SK-N-SH (cell line): ENCODE data around the gene TRIM66. TPM values are rescaled to one million over a fixed set of nuclear protein-coding genes. Genes with fewer than 3 reads are reported as not detected.

ENCODE experiments used
- CTCF ChIA-PET: fragments of 300-600, 350-600 bp; formaldehyde crosslinking; extraction: SDS; loops from one replicate; lab custom pipeline; 2021; lab: Yijun Ruan, JAX
- POLR2A ChIA-PET: fragments of 350-600 bp; sonication (Branson Sonifier 250); formaldehyde crosslinking; extraction: SDS; loops from one replicate; lab custom pipeline; 2020; ENCODE audit warnings: antibody characterized with exemption, inconsistent platforms; lab: Yijun Ruan, JAX
- DNase-seq: peaks from one replicate; pipeline ENCODE4 v3.0.0; 2012
- H2AFZ ChIP-seq: fragments of 200-600 bp; sonication (generic); 2 replicates; pipeline ENCODE4 v1.8.1; 2016; ENCODE audit warnings: antibody characterized with exemption, mild to moderate bottlenecking, low read depth
- H3F3A ChIP-seq: fragments of 200-600 bp; sonication (generic); replicated peaks from 2 replicates; pipeline ENCODE3; 2016; ENCODE audit warnings: antibody characterized with exemption, mild to moderate bottlenecking; ENCODE audit not compliant: insufficient read depth
- H3K27ac ChIP-seq, 2 experiments: fragments of 200-500 bp in 1 of 2; fragments of 200-600 bp in 1 of 2; sonication (Bioruptor generic) in 1 of 2; sonication (generic), shearing (Covaris generic) in 1 of 2; 2 replicates each; pipeline versions ENCODE4 v1.5.1 to v1.6.1; 2014 to 2016; ENCODE audit warnings: low read depth in 2 of 2, inconsistent platforms in 1 of 2, low read length in 1 of 2, mild to moderate bottlenecking in 1 of 2, mixed read lengths in 1 of 2
- H3K27me3 ChIP-seq: fragments of 200-600 bp; sonication (generic), shearing (Covaris generic); 2 replicates; pipeline ENCODE4 v1.6.1; 2016; ENCODE audit warnings: mixed run types; ENCODE audit not compliant: insufficient read depth
- H3K36me3 ChIP-seq, 2 experiments: fragments of 200-500 bp in 1 of 2; fragments of 200-600 bp in 1 of 2; sonication (Bioruptor generic) in 1 of 2; sonication (generic) in 1 of 2; replicated peaks in 1 of 2; 2 replicates each; pipeline versions ENCODE3 to v1.5.1; 2014 to 2016; ENCODE audit warnings: low read length in 1 of 2, mild to moderate bottlenecking in 1 of 2; ENCODE audit not compliant: insufficient read depth in 2 of 2, control insufficient read depth in 1 of 2
- H3K4me1 ChIP-seq, 2 experiments: fragments of 200-500 bp in 1 of 2; fragments of 200-600 bp in 1 of 2; sonication (Bioruptor generic) in 1 of 2; sonication (generic), shearing (Covaris generic) in 1 of 2; 2 replicates each; pipeline versions ENCODE4 v1.5.1 to v1.6.1; 2014 to 2016; ENCODE audit warnings: low read depth in 1 of 2, low read length in 1 of 2, mixed run types in 1 of 2; ENCODE audit not compliant: insufficient read depth in 2 of 2, control insufficient read depth in 1 of 2
- H3K4me2 ChIP-seq: fragments of 200-600 bp; sonication (generic), shearing (Covaris generic); 2 replicates; pipeline ENCODE4 v1.6.1; 2017; ENCODE audit warnings: mixed run types
- H3K4me3 ChIP-seq, 2 experiments: fragments of 200-500 bp in 1 of 2; fragments of 200-600 bp in 1 of 2; sonication (Bioruptor generic) in 1 of 2; sonication (generic), shearing (Covaris generic) in 1 of 2; 2 replicates each; pipeline versions ENCODE4 v1.5.1 to v1.8.1; 2014 to 2016; ENCODE audit warnings: low read depth in 2 of 2, inconsistent platforms in 1 of 2, low read length in 1 of 2, mild to moderate bottlenecking in 1 of 2, mixed read lengths in 1 of 2, moderate library complexity in 1 of 2
- H3K79me2 ChIP-seq: fragments of 200-600 bp; sonication (generic); 2 replicates; pipeline ENCODE4 v1.8.1; 2017; ENCODE audit warnings: mild to moderate bottlenecking; ENCODE audit not compliant: insufficient read depth
- H3K9ac ChIP-seq: fragments of 200-600 bp; sonication (generic); 2 replicates; pipeline ENCODE4 v1.6.1; 2017; ENCODE audit warnings: mixed run types
- H3K9me2 ChIP-seq: fragments of 200-600 bp; sonication (generic); 2 replicates; pipeline ENCODE4 v1.6.1; 2017; ENCODE audit warnings: mixed run types
- H3K9me3 ChIP-seq: fragments of 200-600 bp; sonication (generic); 2 replicates; pipeline ENCODE4 v1.6.1; 2017; ENCODE audit warnings: mixed run types, mild to moderate bottlenecking, moderate library complexity
- H4K20me1 ChIP-seq: fragments of 200-600 bp; sonication (generic); 2 replicates; pipeline ENCODE4 v1.6.1; 2017; ENCODE audit warnings: mild to moderate bottlenecking, mixed run types; ENCODE audit not compliant: insufficient read depth
- CHD2 ChIP-seq: fragments of 150-350 bp; IDR thresholded peaks from 2 replicates; pipeline ENCODE4 v1.6.1; 2018; ENCODE audit warnings: low read length; ENCODE audit not compliant: partially characterized antibody
- CTCF ChIP-seq: fragments of 200-600 bp; sonication (generic); IDR thresholded peaks from 2 replicates; pipeline ENCODE4 v1.6.1; 2017; ENCODE audit warnings: antibody characterized with exemption, mild to moderate bottlenecking, moderate library complexity
- GABPA ChIP-seq: IDR thresholded peaks from 2 replicates; pipeline ENCODE4 v1.4.0; 2012; ENCODE audit warnings: low read depth, mild to moderate bottlenecking
- GATA2 ChIP-seq: sonication (generic); formaldehyde crosslinking; IDR thresholded peaks from 2 replicates; pipeline ENCODE4 v1.5.0; 2020; ENCODE audit warnings: mild to moderate bottlenecking, missing genetic modification reagents
- JUND ChIP-seq: IDR thresholded peaks from 2 replicates; pipeline ENCODE4 v1.4.0; 2012
- MEF2A ChIP-seq: IDR thresholded peaks from 2 replicates; pipeline ENCODE4 v1.4.0; 2012; ENCODE audit warnings: low read depth, borderline replicate concordance
- MXI1 ChIP-seq: IDR thresholded peaks from 2 replicates; pipeline ENCODE4 v1.6.1; 2012; ENCODE audit warnings: mild to moderate bottlenecking, low read depth, low read length, improper control_type of control experiment
- NRF1 ChIP-seq: IDR thresholded peaks from 2 replicates; pipeline ENCODE4 v1.6.1; 2012; ENCODE audit warnings: low read depth, mild to moderate bottlenecking, low read length
- RAD21 ChIP-seq: IDR thresholded peaks from 2 replicates; pipeline ENCODE4 v1.6.1; 2012; ENCODE audit warnings: mild to moderate bottlenecking, low read length
- RCOR1 ChIP-seq: fragments of 150-350 bp; IDR thresholded peaks from 2 replicates; pipeline ENCODE4 v1.6.1; 2017; ENCODE audit warnings: antibody characterized with exemption, low read length
- RXRA ChIP-seq: IDR thresholded peaks from 2 replicates; pipeline ENCODE4 v1.4.0; 2012; ENCODE audit warnings: low read depth, mild to moderate bottlenecking, borderline replicate concordance
- SMC3 ChIP-seq: IDR thresholded peaks from 2 replicates; pipeline ENCODE4 v1.6.1; 2012; ENCODE audit warnings: low read depth, low read length, improper control_type of control experiment
- USF2 ChIP-seq: fragments of 150-350 bp; IDR thresholded peaks from 2 replicates; pipeline ENCODE4 v1.6.1; 2017; ENCODE audit warnings: antibody characterized with exemption, low read length, low read depth, borderline replicate concordance
- WGBS: methylation state at CpG from one replicate; pipeline ENCODE4 v1.1.6; 2017; ENCODE audit warnings: low lambda C conversion rate; 5-methylcytosine and 5-hydroxymethylcytosine counted together
- polyA plus RNA-seq, 3 experiments: library from polyadenylated mRNA; depleted of rRNA; stranded (reverse); fragments of >200 nt; gene quantifications; 2 replicates each; pipeline ENCODE4 v1.2.3, GENCODE V29; 2012
- TF ChIP-seq, protein P1 (sequence below): IDR thresholded peaks from 2 replicates; pipeline ENCODE4 v1.6.1; 2012; ENCODE audit warnings: mild to moderate bottlenecking, low read depth, low read length, moderate library complexity
- TF ChIP-seq, protein P2 (sequence below): IDR thresholded peaks from 2 replicates; pipeline ENCODE4 v1.4.0; 2012; ENCODE audit warnings: low read depth

TRIM66 gene
- polyA plus RNA-seq, 1 of the 3 experiments (the other 2 are of a cell fraction), result 6.4 TPM

GRCh38 chr11:8614497-8614896 lies 68.0 kb downstream of the TRIM66 start:
- Histone ChIP-seq H3K4me3 (no peak overlapping the region), H4K20me1 (no peaks in the 10 kb centered on the region), H3K27me3 (no peaks in the 10 kb centered on the region), H3K79me2 (no peaks in the 10 kb centered on the region), H3K36me3 (peaks cover 0 to 19% of the 10 kb centered on the region in 2 experiments), H2AFZ (no peak overlapping the region), H3K9me2 (no peaks in the 10 kb centered on the region), H3K4me2 (no peak overlapping the region), H3K9ac (no peak overlapping the region), H3K27ac (no peak overlapping the region), H3K4me1 (no peaks in the 10 kb centered on the region), H3K9me3 (no peaks in the 10 kb centered on the region), H3F3A (no peaks in the 10 kb centered on the region)
- CTCF ChIA-PET, result no interaction called here
- POLR2A ChIA-PET, result no interaction called here
- 85% methylated on average over 4 of the region's 4 CpGs for WGBS
- TF ChIP-seq JUND, result no peak
- TF ChIP-seq NRF1, result no peak
- TF ChIP-seq, protein P1, sequence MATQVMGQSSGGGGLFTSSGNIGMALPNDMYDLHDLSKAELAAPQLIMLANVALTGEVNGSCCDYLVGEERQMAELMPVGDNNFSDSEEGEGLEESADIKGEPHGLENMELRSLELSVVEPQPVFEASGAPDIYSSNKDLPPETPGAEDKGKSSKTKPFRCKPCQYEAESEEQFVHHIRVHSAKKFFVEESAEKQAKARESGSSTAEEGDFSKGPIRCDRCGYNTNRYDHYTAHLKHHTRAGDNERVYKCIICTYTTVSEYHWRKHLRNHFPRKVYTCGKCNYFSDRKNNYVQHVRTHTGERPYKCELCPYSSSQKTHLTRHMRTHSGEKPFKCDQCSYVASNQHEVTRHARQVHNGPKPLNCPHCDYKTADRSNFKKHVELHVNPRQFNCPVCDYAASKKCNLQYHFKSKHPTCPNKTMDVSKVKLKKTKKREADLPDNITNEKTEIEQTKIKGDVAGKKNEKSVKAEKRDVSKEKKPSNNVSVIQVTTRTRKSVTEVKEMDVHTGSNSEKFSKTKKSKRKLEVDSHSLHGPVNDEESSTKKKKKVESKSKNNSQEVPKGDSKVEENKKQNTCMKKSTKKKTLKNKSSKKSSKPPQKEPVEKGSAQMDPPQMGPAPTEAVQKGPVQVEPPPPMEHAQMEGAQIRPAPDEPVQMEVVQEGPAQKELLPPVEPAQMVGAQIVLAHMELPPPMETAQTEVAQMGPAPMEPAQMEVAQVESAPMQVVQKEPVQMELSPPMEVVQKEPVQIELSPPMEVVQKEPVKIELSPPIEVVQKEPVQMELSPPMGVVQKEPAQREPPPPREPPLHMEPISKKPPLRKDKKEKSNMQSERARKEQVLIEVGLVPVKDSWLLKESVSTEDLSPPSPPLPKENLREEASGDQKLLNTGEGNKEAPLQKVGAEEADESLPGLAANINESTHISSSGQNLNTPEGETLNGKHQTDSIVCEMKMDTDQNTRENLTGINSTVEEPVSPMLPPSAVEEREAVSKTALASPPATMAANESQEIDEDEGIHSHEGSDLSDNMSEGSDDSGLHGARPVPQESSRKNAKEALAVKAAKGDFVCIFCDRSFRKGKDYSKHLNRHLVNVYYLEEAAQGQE, result no peak
- TF ChIP-seq SMC3, result no peak
- TF ChIP-seq GATA2 (CRISPR knock-in tag), result no peak
- DNase-seq, result no peak

- TF ChIP-seq JUND, result no peak
- TF ChIP-seq RCOR1, result no peak
- no peaks in the 10 kb centered on the region for H4K20me1 ChIP-seq
- peaks cover 0 to 14% of the 10 kb centered on the region in 2 experiments for H3K36me3 ChIP-seq
- no peak overlapping the region for H3K4me2 ChIP-seq
- H3K4me3 ChIP-seq, result no peak overlapping the region
- WGBS, result 100% methylated on average over 1 of the region's 1 CpG
- no peak for DNase-seq
- no peaks in the 10 kb centered on the region for H3F3A ChIP-seq
- H2AFZ ChIP-seq, result no peak overlapping the region
- no peaks in the 10 kb centered on the region for H3K9me3 ChIP-seq
- H3K4me1 ChIP-seq, result no peaks in the 10 kb centered on the region
- H3K79me2 ChIP-seq, result no peaks in the 10 kb centered on the region
- POLR2A ChIA-PET, result interaction anchor here (0.5 kb wide), 1 partner anchor 1949 kb away, joined by 3 read pairs; no protein-coding TSS in a partner anchor
- CTCF ChIA-PET, result no interaction called here
- H3K27me3 ChIP-seq, result no peaks in the 10 kb centered on the region
- H3K9ac ChIP-seq, result no peak overlapping the region
- H3K27ac ChIP-seq, result no peak overlapping the region
- no peaks in the 10 kb centered on the region for H3K9me2 ChIP-seq
Observed at GRCh38 chr11:8613036-8613435, 69.4 kb downstream of the TRIM66 start.

DNA sequence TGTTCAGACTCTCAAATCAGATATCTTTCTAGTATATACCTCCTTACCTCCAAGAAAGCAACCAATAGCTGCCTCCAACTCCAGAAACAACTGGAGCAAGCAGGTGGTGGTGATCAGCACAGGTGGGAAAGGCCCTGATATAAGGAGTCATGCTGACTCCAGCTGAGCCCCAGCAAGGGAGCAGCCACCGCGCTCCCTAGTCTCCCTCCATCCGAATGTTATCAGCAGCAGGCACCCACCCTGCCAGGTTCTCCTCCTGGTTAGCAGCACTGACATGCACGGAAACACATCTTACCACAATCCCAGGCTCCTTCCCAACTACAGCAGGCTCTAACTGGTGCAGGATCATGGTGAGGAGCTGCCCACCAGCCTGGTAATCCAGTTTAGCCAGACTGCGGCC lies 69.9 kb downstream of the TRIM66 start:
- Histone ChIP-seq H3K9me3 (no peaks in the 10 kb centered on the region), H3K36me3 (peaks cover 0 to 12% of the 10 kb centered on the region in 2 experiments), H3K4me2 (no peak overlapping the region), H3K4me3 (no peak overlapping the region), H4K20me1 (no peaks in the 10 kb centered on the region), H3K4me1 (no peaks in the 10 kb centered on the region), H2AFZ (no peak overlapping the region), H3K27me3 (no peaks in the 10 kb centered on the region), H3K9me2 (no peaks in the 10 kb centered on the region), H3F3A (no peaks in the 10 kb centered on the region), H3K79me2 (no peaks in the 10 kb centered on the region), H3K9ac (no peak overlapping the region), H3K27ac (no peak overlapping the region)
- POLR2A ChIA-PET, result interaction anchor here (0.6 kb wide), 1 partner anchor 200 kb away, joined by 3 read pairs; no protein-coding TSS in a partner anchor
- WGBS, result 91% methylated on average over 5 of the region's 5 CpGs
- CTCF ChIA-PET, result no interaction called here
- DNase-seq, result no peak
- TF ChIP-seq, protein P2, sequence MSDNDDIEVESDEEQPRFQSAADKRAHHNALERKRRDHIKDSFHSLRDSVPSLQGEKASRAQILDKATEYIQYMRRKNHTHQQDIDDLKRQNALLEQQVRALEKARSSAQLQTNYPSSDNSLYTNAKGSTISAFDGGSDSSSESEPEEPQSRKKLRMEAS, result no peak
- no peak for TF ChIP-seq RXRA
- no peak for TF ChIP-seq CTCF
- TF ChIP-seq RCOR1, result no peak
- no peak for TF ChIP-seq CHD2
- no peak for TF ChIP-seq USF2
- TF ChIP-seq RAD21, result no peak
- no peak for TF ChIP-seq MXI1
- TF ChIP-seq GABPA, result no peak
- TF ChIP-seq MEF2A, result no peak
